ENCODE data around the gene CCDC187. TPM values are rescaled to one million over a fixed set of nuclear protein-coding genes. Genes with fewer than 3 reads are reported as not detected.

The CCDC187 gene
- total RNA-seq, 2 donors from 2014 or later: 0.30 to 0.48 TPM

DNA sequence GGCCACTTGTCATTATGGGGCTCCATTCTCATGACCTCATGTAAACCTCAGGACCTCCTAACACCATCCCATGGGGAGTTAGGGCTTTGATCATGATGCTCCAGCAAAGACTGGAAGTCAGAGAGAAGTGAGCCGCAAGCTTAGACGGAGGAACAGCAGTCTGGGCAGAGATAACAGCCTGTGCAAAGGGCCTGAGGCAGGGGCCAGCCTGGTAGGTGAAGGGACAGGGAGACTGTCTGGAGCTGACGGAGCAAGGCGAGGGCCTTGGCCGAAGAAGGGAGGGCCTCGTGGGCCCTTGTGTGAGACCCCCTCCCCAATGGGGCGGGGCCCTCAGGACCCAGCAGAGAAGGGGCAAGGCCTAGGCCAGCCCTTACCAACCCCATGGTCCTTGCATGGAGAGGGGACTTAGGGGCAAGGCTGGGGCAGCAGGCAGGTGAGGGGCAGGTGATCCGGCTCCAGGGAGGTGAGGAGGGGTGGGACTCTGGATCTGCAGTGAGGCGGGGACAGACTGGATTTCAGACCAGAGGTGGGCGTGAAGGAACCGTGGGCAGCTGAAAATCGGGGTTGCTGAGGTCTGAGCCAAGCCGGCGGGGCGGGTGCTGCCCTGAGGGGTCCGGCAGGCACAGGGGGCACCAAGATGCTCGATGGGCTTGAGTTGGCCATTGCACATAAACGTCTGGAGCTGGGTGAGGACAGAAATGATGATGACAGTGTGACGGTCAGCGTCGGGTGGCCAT lies 40.8 kb upstream of the CCDC187 start:
- intact Hi-C loops (cut with DNase I): loop anchor here (10.0 kb wide), 1 partner anchor 60 kb away; the partner anchor contains the start of gene SNAPC4
- H3K4me1 ChIP-seq: no peaks in the 10 kb centered on the region
- H3K27ac ChIP-seq: no peak overlapping the region
- H3K27me3 ChIP-seq: no peaks in the 10 kb centered on the region
- TF ChIP-seq, protein P1, sequence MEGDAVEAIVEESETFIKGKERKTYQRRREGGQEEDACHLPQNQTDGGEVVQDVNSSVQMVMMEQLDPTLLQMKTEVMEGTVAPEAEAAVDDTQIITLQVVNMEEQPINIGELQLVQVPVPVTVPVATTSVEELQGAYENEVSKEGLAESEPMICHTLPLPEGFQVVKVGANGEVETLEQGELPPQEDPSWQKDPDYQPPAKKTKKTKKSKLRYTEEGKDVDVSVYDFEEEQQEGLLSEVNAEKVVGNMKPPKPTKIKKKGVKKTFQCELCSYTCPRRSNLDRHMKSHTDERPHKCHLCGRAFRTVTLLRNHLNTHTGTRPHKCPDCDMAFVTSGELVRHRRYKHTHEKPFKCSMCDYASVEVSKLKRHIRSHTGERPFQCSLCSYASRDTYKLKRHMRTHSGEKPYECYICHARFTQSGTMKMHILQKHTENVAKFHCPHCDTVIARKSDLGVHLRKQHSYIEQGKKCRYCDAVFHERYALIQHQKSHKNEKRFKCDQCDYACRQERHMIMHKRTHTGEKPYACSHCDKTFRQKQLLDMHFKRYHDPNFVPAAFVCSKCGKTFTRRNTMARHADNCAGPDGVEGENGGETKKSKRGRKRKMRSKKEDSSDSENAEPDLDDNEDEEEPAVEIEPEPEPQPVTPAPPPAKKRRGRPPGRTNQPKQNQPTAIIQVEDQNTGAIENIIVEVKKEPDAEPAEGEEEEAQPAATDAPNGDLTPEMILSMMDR (IDR thresholded peaks at IDR 0.05): no peak
- H3K9me3 ChIP-seq: no peaks in the 10 kb centered on the region
- no peak overlapping the region for H3K9ac ChIP-seq (ENCODE audit: low read depth in 2 of 2, low read length in 2 of 2)
- no peaks in the 10 kb centered on the region for H3K36me3 ChIP-seq
- DNase-seq: no peak
- H3K4me3 ChIP-seq: no peak overlapping the region

DNA sequence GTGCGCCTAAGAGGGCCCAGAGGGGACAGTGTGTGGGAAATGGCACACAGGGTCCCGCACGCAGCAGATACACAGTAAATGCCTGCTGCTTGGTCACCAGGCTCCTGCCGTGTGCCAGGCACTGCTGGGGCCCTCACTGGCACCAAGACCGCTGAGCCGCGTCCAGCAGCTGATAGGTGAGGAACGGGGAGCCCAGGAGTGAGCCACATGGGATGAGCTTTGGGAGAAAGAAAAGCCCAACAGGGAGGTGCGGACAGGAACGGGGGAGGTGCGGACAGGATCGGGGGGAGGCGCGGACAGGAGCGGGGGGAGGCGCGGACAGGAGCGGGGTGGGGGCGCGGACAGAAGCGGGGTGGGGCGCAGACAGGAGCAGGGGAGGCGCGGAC lies 40.0 kb upstream of the CCDC187 start:
- no peak overlapping the region for H3K9ac ChIP-seq (ENCODE audit: low read depth in 2 of 2, low read length in 2 of 2)
- no peaks in the 10 kb centered on the region for H3K27me3 ChIP-seq
- H3K4me1 ChIP-seq: no peaks in the 10 kb centered on the region
- intact Hi-C loops (cut with DNase I): loop anchor here (10.0 kb wide), 1 partner anchor 61 kb away; the partner anchor contains the start of gene SNAPC4
- H3K27ac ChIP-seq: no peak overlapping the region
- TF ChIP-seq, protein P1 (IDR thresholded peaks at IDR 0.05): no peak
- H3K36me3 ChIP-seq: no peaks in the 10 kb centered on the region
- H3K9me3 ChIP-seq: no peaks in the 10 kb centered on the region
- H3K4me3 ChIP-seq: no peak overlapping the region
- no peak for DNase-seq

DNA sequence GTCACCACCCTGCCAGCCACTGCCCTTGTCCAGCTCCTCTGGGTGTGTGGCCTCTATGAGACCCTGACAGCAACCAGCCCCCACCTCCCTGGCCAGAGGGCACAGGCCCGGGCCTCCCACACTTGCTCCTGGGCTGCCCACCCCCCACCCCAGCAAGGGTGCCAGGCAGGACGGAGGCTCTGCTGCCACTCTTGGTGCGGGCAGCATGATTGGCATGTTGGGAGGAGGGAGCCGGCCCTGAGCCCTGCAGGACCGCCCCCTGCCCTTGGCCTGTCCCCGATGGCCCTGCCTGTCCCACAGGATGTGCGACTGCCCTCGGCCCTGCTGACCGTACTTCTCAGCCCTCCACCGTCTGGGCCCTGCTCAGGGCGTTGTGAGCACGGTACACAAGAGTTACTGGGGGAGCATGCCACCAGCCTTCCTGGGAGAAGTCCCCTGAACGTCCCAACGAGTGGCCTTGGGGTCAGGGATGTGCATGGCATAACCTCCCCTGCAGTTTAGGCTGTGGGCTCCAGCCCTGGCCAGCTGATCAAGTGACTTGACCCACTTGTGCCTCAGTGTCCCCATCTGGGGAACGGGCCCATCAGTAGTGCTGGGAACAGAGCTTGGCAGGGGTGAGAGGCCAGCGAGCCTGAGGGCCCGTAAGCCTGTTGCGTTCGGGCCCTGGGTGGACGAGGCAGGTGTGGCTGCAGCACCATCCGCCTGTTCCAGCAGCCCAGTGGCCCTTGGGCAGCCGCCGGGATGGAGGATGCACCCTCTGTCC lies 39.4 kb upstream of the CCDC187 start:
- intact Hi-C loops (cut with DNase I): loop anchor here (10.0 kb wide), 1 partner anchor 61 kb away; the partner anchor contains the start of gene SNAPC4
- Histone ChIP-seq H3K27ac (no peak overlapping the region), H3K9ac (ENCODE audit: low read depth in 2 of 2, low read length in 2 of 2) (no peak overlapping the region), H3K4me3 (peak overlapping the region; percentile 40), H3K9me3 (no peaks in the 10 kb centered on the region), H3K27me3 (no peaks in the 10 kb centered on the region), H3K4me1 (no peaks in the 10 kb centered on the region), H3K36me3 (no peaks in the 10 kb centered on the region)
- TF ChIP-seq, protein P1 (IDR thresholded peaks at IDR 0.05): no peak
- no peak for DNase-seq

DNA sequence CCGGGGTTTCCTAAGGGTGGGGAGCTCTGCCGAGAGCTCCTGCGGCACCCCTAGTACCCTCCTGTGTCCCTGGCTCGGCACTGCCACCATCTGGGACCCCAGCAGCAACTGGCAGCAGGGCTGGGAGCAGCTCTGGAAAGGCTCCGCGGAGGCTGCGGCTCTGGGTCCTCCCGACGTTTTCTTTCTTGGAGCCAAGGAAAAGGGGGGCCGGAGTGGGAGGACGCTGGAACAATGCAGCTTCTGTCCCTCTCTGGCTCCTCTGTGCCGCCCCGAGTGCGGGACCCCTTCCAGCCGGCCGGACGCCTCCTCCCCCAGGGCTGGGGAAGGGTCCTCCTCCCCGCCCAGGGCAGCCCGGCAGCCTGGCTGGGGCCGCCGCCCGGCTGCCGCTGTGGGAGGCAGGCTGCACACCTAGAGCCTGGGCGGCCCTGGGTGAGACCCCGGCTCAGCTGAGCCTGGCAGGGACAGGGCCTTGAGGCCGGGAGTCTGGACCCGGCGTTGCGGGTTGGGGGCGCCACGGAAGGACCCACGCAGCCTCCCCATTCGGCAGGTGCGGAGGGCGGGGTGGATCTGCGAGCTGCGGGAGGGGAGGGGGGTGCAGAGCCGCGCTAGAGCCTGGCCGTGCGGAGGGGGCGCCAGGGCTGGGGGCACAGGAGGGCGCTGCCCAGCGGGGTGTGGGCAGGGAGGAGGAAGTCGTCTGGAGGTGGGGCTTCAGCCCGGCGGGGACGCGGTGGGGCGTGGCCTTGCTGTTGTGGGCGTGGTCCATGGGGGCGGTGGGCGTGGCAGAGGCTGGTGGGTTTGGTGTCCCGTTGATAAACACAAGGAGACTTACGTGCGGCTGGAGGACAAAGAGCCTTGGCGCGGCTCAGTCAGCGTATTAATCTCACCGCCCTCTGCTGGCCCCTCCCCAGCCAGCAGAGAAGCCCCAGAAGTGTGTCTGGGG lies 38.6 kb upstream of the CCDC187 start:
- Histone ChIP-seq H3K36me3 (no peaks in the 10 kb centered on the region), H3K4me1 (no peaks in the 10 kb centered on the region), H3K27me3 (no peaks in the 10 kb centered on the region), H3K4me3 (peak overlapping the region; percentile 40), H3K27ac (no peak overlapping the region), H3K9me3 (no peaks in the 10 kb centered on the region), H3K9ac (ENCODE audit: low read depth in 2 of 2, low read length in 2 of 2) (peak overlapping the region in 1 of 2 donors; percentile 43)
- TF ChIP-seq, protein P1 (IDR thresholded peaks at IDR 0.05): no peak
- DNase-seq: peak; percentile 89
- intact Hi-C loops (cut with DNase I): loop anchor here (10.0 kb wide), 1 partner anchor 62 kb away; the partner anchor contains the start of gene SNAPC4

DNA sequence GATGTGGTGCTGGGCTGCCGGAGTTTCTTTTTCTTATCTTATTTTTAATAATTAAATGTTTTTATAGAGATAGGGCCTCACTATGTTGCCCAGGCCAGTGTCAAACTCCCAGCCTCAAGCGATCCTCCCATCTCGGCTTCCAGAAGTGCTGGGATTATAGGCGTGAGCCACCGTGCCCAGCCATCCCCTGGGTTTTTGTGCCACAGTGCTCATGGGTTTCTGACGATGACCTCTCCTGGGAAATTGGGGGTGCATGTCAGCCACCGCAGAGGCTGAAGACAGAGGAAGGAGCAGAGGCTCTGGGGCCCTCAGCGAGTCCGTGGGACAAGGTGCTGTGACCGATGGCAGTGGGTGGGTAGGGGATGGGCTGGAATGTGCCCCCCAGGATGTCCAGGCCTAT lies 37.9 kb upstream of the CCDC187 start:
- peak overlapping the region in 1 of 2 donors; percentile 43 for H3K9ac ChIP-seq (ENCODE audit: low read depth in 2 of 2, low read length in 2 of 2)
- H3K27ac ChIP-seq: no peak overlapping the region
- no peaks in the 10 kb centered on the region for H3K9me3 ChIP-seq
- no peaks in the 10 kb centered on the region for H3K36me3 ChIP-seq
- H3K4me3 ChIP-seq: no peak overlapping the region
- no peaks in the 10 kb centered on the region for H3K4me1 ChIP-seq
- TF ChIP-seq, protein P1 (IDR thresholded peaks at IDR 0.05): no peak
- intact Hi-C loops (cut with DNase I): loop anchor here (10.0 kb wide), 1 partner anchor 63 kb away; the partner anchor contains the start of gene SNAPC4
- no peak for DNase-seq
- H3K27me3 ChIP-seq: no peaks in the 10 kb centered on the region

Data from colonic mucosa (tissue), 4 donors.